Glutamatergic neuron (in vitro differentiated cells): Measurements from ENCODE around the gene COG8. TPM values are rescaled to one million over a fixed set of nuclear protein-coding genes. Genes with fewer than 3 reads are reported as not detected.

Experiments used
- DNase-seq: peaks from one replicate; pipeline ENCODE4 v3.0.0; 2022
- H3K27ac Mint-ChIP-seq: one replicate; pipeline ENCODE4 v1.8.0; 2020; ENCODE audit warnings: mild to moderate bottlenecking, mixed read lengths, inconsistent platforms; ENCODE audit not compliant: unreplicated experiment
- H3K27me3 Mint-ChIP-seq: one replicate; pipeline ENCODE4 v1.8.0; 2020; ENCODE audit warnings: mild to moderate bottlenecking, moderate library complexity, mixed read lengths, inconsistent platforms; ENCODE audit not compliant: unreplicated experiment
- H3K36me3 Mint-ChIP-seq: one replicate; pipeline ENCODE4 v1.8.0; 2020; ENCODE audit warnings: mild to moderate bottlenecking, mixed read lengths, inconsistent platforms; ENCODE audit not compliant: unreplicated experiment
- H3K4me1 Mint-ChIP-seq: one replicate; pipeline ENCODE4 v1.8.0; 2020; ENCODE audit warnings: mild to moderate bottlenecking, low read depth, mixed read lengths, inconsistent platforms; ENCODE audit not compliant: unreplicated experiment
- H3K4me3 Mint-ChIP-seq: one replicate; pipeline ENCODE4 v1.8.0; 2020; ENCODE audit warnings: mild to moderate bottlenecking, mixed read lengths, inconsistent platforms; ENCODE audit not compliant: unreplicated experiment
- H3K9me3 Mint-ChIP-seq: one replicate; pipeline ENCODE4 v1.8.0; 2020; ENCODE audit warnings: mild to moderate bottlenecking, moderate library complexity, mixed read lengths, inconsistent platforms; ENCODE audit not compliant: unreplicated experiment
- total RNA-seq: library from RNA; stranded (reverse); fragmentation: NEBNext Ultra II Directional; extraction: Animal tissue kit (Norgen Biotek cat#: 25700); gene quantifications from one replicate; pipeline ENCODE4 v1.2.1, GENCODE V29; 2021; ENCODE audit not compliant: unreplicated experiment
- TF ChIP-seq, protein P1 (sequence below): fragments of 200-600 bp; sonication (generic); IDR thresholded peaks from one replicate; pipeline ENCODE4 v1.5.0; 2021; ENCODE audit not compliant: partially characterized antibody, unreplicated experiment

COG8 gene
- total RNA-seq, 1 donor from 2014 or later = 51.2 TPM

DNA sequence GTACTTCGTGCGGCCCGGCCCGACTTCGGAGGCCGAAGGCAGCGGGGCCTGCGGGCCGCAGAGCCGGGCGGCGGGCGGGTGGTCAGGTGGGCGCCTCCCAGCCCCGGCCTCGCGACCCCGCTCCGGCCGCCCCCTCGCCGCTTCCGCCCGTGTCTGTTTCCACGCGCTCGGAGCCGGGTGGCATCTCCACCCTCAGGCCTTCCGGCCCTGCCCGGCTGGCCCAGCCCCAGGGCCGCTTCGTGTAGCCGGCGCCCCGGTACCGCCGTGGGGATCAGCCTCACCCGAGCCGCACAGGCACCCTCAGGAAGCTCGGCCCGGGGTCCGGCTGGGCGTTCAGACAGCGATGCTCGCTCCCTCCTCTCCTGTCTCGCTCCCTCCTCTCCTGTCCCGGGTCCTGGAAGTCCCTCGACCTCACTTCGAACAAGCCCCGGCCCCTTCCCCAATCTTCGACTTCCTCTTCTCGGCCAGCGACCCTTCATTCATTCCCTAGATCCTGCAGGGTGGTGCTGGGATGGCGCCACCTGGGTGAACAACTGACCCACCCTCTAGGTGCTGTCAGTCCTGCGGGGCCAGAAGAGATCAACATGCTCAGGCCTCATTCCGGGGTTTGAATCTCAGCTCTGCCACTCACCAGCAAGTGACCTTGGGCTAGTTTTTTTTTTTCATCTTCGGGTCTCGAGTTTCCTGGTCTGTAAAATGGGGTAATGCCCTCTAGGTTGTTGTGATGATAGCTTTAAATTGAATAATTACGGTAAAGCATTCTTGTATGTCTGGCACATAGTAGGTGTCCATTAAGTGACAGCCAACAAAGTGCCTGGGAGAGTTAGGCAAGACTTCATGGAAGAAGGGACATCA, 27.6 kb downstream of the COG8 start:
- TF ChIP-seq, protein P1, sequence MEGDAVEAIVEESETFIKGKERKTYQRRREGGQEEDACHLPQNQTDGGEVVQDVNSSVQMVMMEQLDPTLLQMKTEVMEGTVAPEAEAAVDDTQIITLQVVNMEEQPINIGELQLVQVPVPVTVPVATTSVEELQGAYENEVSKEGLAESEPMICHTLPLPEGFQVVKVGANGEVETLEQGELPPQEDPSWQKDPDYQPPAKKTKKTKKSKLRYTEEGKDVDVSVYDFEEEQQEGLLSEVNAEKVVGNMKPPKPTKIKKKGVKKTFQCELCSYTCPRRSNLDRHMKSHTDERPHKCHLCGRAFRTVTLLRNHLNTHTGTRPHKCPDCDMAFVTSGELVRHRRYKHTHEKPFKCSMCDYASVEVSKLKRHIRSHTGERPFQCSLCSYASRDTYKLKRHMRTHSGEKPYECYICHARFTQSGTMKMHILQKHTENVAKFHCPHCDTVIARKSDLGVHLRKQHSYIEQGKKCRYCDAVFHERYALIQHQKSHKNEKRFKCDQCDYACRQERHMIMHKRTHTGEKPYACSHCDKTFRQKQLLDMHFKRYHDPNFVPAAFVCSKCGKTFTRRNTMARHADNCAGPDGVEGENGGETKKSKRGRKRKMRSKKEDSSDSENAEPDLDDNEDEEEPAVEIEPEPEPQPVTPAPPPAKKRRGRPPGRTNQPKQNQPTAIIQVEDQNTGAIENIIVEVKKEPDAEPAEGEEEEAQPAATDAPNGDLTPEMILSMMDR = no peak
- H3K27me3 Mint-ChIP-seq = peaks cover 15% of the 10 kb centered on the region

DNA sequence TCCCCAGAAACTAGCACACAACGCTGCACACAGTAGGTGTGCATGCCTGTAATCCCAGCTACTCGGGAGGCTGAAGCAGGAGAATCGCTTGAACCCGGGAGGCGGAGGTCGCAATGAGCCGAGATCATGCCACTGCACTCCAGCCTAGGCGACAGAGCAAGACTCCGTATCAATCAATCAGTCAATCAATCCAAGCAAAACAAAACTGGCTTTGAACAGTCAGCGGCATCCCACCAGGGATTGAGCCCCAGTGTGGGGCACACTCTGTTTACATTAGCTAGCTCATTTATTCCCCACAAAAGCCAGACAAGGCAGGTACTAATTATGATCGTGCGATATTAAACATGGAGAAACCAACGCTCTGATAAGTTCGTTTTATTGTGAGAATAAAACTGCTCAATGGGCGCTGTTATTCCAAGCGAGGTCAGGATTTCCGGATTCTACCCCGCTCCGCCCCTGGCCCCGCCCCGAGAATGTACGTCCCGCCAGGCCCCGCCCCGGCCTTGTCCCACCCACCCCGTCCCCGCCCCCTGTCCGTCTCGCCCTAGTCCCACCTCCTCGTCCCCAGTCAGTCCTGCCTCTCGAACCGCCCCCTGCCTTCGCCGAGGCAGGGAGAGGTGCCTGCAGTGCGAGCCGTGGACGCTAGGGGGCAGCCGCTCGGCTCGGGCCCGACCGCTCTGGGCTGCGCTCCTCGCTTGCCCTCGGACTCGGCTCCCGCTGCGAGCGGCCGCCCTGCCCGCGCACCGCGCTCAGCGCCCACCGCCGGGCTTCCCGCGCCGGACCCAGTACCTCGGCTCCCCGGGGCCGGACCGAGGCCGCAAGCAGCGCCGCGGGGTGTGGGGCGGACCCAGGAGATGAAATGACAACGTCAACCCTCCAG, 28.5 kb downstream of the COG8 start, which contains the start of gene VPS4A:
Gene VPS4A (plus strand): TSS at position 698 of the 880 bp plus-strand sequence. CDS start 162 bp downstream, at position 860.
- Mint-ChIP-seq H3K36me3 (no peaks in the 10 kb centered on the region), H3K4me3 (peak within 1 kb of the TSS; percentile 100), H3K27me3 (peaks cover 13% of the 10 kb centered on the region), H3K9me3 (peaks cover 10% of the 10 kb centered on the region), H3K4me1 (peaks cover 9% of the 10 kb centered on the region), H3K27ac (peak within 1 kb of the TSS; percentile 97)
- DNase-seq = peak; percentile 98
- TF ChIP-seq, protein P1 = peak; percentile 91

More for the DNA sequence above, 27.6 kb downstream of the COG8 start:
- Mint-ChIP-seq H3K4me1 (peaks cover 12% of the 10 kb centered on the region), H3K9me3 (peaks cover 13% of the 10 kb centered on the region), H3K27ac (peak overlapping the region; percentile 97), H3K4me3 (peak overlapping the region; percentile 100), H3K36me3 (no peaks in the 10 kb centered on the region)
- peak; percentile 60 for DNase-seq

DNA sequence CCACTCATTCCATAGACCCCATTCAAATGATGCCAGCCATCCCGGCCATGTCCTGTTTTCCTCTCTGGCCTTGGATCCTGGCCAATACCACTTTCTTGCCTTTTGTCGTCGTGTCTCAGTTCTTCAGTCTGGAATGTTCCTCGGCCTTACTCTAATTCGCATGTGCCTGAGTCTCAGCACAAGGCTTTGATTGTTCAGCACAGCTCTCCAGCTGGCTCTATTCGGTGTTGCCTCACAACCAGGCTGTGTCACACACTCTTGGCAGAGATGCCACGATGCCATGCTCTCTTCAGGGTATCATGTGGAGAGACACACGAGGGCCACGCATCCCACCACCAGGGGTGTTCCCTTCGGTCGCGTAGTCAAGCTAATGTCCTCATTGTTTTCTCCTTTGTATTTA, 30.0 kb downstream of the COG8 start:
- H3K27me3 Mint-ChIP-seq = peaks cover 13% of the 10 kb centered on the region
- H3K36me3 Mint-ChIP-seq = no peaks in the 10 kb centered on the region
- peaks cover 5% of the 10 kb centered on the region for H3K4me1 Mint-ChIP-seq
- peaks cover 9% of the 10 kb centered on the region for H3K9me3 Mint-ChIP-seq
- H3K27ac Mint-ChIP-seq = no peak overlapping the region
- H3K4me3 Mint-ChIP-seq = no peak overlapping the region
- TF ChIP-seq, protein P1 = no peak
- no peak for DNase-seq

DNA sequence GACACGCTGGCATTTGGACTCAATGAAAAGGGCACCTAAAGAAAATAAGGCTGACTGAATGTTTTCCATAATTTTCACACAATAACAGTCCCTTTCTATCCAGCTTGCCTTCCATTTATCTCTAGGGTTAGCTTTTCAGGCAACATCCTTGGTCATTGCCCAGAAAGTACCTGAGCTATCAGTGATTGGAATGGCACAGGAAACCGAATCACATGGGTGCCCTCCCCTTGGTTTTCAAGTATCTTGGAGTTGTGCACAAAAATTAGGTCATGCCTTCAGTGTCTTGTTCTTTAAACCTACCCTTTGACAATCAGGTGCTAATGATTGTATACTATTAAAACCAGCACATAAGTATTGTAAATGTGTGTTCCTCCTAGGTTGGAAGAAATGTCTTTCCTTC, 31.5 kb downstream of the COG8 start:
- peaks cover 10% of the 10 kb centered on the region for H3K27me3 Mint-ChIP-seq
- no peak overlapping the region for H3K4me3 Mint-ChIP-seq
- H3K27ac Mint-ChIP-seq = no peak overlapping the region
- H3K36me3 Mint-ChIP-seq = no peaks in the 10 kb centered on the region
- H3K9me3 Mint-ChIP-seq = peaks cover 9% of the 10 kb centered on the region
- peaks cover 4% of the 10 kb centered on the region for H3K4me1 Mint-ChIP-seq
- TF ChIP-seq, protein P1 = no peak
- no peak for DNase-seq
